Stimulated activated naive CD4-positive, alpha-beta T cell treated with Interleukin-2 at 50 U/mL for 16 hours (primary cell): ENCODE measurements around the gene UNC13C.

ENCODE experiments used
- DNase-seq: peaks from one replicate; lab custom pipeline; 2025; lab: John Stamatoyannopoulos, UW

Gene UNC13C

DNA sequence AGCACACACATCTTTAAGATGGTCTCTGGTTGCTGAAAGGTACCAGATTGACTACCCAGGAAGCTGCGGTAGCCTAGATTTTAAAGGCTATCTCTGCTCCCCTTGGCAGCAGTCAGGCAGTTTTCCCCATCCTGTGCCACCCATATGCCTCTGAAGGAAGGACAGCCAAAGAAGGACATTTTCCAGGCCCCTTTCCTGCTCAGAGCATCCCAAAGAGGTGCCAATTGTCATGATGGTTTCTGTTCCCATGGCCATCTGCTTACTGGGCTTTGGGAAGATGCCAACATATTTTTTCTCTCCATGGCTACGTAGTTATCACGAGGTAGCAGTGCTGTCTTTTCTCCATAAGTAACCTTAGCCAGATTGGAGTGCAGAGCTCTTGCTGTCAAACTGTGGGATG, 39.7 kb downstream of the UNC13C start:
- no peak for DNase-seq

DNA sequence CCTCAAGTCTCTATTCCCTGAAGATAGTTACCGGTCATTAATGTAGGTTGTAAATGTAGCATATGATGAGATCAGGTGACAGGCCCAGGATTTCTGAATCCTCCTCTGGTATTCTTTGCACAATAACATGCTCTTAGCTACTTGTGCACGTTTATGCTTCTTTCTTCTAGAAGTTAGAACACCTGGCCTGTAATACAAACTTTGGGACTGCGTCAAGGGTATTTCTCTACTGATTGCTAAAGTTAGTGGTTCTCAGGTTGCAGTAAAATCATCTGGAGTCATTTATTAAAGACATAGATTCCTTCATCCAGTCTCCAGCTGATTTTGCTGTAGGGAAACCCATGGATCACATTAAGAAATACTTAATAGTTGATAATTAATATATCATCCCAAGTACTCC, 48.0 kb downstream of the UNC13C start:
- no peak for DNase-seq

DNA sequence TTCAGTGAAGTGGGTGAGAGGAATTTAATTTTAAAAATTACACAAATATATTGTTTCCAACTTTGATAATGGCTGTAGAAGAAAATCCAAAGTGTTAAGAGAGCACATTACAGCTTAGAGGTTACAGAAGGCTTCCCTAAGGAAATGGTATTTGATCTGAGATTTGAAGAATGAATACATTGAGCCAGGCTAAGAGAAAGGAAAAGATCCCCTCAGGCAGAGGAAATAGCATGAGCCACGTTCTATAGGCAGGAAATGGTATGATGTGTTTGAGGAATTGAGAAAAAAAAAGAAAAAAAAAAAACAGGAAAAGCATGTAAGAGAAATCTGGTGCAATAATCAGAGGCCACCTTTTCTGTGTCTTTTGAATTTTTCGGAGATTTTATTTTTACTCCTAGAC, 48.6 kb downstream of the UNC13C start:
- DNase-seq = no peak

DNA sequence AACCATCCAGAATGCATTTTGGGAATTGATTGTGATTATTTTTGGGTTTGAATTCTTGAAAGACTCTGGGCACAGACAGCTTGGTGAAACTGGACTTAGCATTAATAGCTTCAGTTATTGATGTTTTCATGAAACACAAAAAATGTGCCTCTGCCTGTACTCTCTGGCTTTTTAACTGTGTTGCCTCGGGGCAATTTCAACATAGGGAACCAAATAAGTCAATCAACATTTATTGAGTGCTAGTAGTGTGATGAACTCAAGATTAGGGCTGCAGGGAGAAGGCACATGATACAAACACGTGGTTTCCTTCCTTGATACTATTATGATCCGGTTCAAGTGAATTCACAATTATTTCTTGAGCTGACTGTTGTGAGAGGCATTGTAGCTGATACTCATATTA, 50.8 kb downstream of the UNC13C start:
- DNase-seq = no peak

DNA sequence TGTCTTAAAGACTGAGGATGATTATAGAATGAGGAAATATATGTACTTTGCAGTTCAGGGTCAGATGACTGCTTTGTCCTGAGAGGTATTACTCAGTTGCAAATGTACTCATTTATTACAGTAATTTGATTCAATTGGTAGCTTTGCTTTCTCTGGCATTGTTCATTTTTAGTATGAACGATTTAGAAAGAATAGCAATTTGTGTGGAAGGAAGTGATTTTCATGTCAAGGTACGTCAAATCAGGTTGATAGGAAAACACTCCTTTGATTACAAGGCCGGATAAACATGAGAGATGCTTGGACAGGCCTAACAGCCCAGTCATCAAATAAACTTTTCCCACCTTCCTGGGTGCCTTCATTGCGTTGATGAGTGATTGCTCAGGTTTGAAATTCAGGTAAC, 53.8 kb downstream of the UNC13C start:
- DNase-seq = no peak

DNA sequence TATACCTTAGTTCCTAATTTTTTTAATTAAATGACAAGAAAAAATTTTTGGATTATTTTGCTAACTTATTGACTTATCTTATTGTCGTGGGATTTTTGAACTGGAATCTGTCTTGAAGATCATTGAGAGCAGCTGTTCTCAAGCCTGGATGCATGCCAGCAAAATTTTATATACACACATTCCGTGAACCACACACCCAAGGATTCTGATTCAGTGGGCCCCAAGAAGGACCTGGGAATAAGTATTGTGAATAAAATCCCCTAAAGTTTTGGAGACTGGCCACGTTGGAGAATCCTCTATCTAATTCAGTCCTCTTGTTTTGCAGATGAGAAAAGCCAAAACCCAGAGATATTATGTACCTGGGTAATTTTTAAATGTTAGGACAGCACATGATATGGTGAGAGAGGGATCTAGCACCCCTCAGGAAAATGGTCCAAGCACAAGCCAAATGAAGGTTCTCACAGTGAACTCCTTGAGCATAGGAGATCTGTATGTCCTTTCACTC, 55.2 kb downstream of the UNC13C start:
- DNase-seq = no peak

DNA sequence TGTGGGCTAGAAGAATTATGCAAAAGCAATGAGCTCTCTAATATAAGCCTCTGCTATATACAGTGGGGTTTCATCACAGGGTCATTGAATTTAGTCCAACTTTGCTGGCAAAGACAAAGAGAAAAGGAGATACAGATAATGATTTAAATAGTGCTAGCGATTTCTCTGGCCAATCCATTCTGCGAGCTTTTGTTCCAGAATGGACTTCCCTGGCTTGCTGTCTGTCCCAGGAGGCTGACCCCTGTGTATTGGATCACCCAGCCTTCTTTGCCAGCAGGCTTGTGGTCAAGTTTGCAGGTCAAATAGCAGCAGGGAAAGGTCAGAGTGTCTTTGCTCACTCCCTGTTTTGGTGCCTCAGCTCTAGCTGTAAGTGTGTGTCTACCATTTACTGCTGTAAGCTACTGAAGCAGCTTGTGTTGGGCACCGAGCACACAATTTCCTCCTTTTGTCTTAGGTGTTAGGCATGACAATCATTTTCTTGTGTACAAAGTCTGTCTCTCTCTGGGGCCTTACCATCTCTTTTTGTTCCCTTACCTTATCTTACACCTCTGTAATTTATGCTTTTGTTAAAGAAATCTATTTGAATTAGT, 55.7 kb downstream of the UNC13C start:
- DNase-seq = no peak

DNA sequence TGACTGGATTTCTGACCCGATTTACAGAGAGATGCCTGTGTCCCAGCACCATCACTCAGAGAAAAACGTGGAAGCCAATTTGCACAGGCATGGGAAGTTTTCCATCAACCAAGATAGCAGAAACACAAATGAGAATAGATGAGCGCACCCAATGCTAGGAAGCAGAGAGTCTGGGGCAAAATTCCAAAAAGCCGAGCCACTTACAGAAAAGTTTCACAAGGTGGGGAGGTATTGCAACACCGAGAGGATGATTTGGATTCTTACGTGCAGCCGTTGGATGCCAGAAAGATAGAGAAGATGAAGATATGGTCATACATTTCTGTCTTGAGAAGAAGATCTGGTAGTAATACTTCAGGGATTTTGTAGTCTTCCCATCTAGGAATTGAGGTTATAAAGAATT, 57.4 kb downstream of the UNC13C start:
- no peak for DNase-seq

DNA sequence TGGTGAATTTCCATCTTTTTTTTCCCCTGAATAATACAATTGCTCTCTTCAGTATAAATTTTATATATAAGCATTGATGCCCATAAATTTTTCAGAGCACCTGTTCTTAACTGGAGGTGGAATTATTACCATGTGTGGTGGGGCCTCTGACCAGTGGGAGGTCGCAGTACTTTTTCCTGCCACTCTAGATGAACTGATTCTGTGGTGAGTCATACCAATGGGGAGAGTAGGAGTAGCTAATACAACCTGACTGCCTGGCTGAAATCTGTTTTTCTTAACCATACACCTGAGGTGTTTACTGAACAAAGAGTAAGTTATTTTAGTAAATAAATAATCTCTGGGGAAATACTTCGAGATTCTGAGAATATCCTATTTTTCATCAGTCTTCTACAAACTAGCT, 67.2 kb downstream of the UNC13C start:
- DNase-seq = no peak

DNA sequence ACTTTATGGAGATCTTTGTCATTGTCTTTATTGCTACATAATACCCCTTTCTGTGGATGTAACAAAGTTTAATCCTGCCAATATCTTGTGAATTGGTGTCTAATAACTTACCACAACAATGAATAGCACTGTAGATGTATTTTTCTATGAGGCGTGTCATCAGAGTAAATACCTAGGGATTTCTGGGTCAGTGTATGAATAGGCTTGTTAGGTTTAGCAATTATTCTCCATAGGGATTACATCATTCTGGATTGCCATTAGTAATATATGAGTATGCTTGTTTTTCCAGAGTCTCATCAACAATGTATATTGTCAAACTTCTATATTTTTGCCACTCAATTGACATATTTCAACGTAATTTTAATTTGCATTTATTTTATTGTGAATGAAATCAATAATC, 67.9 kb downstream of the UNC13C start:
- no peak for DNase-seq

DNA sequence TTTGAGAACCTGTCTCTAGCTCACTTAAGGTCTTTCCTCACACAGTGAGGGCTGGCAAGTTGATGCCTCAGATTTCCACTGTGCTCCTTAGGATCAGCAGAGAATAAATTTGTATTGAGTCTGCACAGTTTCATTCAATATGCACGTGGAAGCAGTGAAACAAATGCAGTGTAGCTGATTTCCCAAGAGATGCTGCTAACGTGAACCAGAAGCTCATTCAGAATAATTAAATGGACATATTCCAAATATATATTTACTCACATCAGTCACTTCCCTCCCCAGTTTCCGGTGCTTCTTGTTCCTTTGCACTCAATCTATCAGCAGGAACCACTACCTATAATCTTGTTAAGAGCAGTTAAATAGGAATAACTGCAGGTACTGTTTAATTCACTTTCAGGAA, 86.1 kb downstream of the UNC13C start:
- no peak for DNase-seq

DNA sequence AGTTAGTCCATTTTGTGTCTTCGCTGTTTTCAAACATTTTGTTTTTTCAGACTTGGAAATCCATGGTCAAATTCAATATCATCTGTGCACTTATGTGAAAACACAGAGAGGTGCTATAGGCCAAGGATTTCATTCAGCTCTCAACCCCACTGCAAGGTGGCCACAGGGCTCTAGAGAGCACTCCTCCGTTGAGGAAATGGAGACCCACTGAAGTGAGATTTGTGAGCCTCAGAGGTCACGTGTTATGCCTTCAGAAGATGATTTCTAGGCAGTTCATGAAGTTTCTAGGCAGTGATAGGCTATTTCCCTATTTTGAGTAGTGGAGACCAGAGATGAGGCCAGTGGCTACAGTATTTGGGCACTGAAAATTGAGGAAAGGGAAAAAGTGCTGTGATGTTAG, 88.2 kb downstream of the UNC13C start:
- DNase-seq = no peak

DNA sequence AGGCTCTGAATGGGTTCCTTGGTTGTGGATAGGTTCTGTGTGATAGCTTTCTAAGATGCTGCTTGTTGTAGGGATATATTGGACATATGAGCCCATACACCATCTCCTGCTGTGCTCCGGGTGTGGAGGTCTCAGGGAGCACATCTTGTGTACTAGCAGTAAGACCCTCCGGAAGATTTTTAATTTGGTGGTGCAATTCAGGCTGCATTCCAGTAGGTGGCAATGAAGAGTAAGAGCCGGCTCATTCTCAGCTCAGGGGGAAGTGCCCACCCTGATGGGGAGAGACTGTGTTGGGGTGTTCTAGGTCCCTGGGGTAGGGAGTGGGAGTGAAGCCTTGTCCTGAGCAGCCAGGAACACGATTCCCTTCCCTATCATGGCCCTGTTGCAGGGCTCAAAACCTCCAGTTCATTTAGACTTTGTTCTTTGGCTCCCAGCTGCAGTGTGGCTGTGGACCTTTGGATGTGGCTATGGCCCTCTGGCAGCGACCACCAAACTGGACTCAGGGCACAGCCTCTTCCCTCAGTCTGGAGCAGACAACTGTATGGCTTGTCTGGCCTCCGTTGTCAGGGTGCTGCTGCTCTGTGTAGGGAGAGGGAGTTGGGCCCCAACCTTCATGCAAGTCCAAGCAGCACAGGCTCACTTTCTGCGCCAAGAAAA, 104.7 kb downstream of the UNC13C start:
- DNase-seq = no peak

DNA sequence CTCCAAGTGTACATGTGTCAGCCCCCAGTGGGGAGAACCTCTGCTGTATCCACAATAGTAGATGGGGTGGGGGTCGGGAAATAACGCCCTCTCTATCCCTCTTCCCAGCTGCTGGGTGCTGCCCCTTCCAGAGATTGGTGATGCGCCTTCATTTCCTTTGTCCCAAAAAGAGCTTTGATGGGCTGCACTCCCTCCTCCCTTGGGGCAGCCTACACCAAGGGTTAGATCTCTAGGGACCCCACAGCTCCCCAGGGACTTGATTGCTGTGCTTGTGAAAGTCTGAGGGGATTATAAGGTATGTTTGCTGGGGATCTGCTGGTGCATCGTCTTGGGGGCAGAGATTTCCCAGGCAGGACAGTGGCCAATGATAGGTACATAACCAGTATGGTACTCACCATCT, 105.3 kb downstream of the UNC13C start:
- no peak for DNase-seq

DNA sequence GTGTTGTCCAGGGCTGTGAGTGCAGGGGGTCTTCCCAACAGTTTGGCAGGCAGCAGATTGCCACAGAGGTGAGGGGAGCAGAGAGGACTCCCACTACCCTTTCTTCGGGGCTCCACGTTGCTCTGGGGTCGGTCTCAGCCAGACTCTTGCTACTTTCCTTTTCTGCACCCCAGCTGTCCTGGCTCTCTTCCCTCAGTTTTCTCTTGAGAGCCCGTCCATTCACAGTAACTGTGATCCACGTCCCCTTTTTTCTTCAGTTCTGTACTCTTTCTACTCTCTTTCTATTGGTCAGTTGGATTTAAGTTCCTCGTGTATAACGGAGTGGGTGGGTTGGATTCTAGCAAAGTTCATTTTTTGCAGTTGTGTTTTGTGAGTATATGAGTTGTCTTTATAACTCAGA, 105.8 kb downstream of the UNC13C start:
- DNase-seq = no peak

DNA sequence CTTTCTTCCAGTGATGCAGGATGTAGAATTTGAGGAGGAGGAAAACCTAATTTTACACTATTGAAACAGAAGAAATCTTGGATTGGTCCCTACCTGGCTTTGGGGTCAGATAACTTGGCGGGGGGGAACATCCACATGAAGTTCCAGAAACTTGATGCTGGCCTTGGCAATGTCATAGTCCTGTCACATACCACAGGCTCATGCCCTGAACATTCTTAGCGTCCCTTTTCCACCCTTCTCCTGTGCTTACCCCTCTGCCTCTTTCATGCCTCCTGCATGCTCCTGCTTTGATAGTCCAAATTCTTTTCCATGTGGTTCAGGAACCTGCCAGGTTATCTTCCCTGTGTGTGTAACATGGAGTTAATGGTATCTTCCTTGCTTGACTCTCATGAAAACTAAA, 110.6 kb downstream of the UNC13C start:
- no peak for DNase-seq

DNA sequence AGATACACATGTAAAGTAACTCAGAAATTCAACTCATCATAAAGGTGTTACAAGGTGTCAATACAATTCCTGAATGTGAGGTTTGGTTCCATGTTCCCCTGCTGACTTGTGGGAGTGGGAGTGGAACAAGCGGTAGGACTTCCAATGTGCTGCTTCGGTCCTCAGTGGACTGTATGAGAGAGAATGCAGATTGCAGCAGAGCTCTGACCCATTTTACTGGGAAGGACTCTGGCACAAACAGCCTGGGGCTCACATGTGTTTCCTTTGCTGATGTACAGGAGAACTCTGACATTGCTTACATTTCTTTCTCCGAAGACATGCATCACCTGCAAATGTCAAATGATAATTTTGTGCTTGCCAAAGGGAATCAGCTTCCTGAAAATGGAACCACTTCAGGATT, 111.5 kb downstream of the UNC13C start:
- DNase-seq = no peak

DNA sequence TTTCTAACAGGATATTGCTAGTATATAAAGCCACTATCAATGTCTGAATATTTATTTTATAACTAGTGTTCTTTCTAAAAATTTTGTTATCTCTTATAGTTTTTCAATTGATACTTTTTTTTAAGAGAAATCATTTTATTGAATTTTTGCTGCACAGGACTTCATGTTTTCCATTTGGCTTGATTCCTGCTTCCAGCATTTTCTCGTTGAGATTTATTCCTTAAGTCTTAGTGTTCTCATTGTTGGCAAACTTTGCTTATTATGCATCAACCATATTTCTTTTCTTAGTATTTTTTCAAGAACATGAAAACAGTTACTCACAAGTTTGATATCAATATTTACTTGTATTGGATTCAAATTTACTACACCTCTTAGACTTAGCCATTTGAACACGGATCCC, 113.4 kb downstream of the UNC13C start:
- no peak for DNase-seq

DNA sequence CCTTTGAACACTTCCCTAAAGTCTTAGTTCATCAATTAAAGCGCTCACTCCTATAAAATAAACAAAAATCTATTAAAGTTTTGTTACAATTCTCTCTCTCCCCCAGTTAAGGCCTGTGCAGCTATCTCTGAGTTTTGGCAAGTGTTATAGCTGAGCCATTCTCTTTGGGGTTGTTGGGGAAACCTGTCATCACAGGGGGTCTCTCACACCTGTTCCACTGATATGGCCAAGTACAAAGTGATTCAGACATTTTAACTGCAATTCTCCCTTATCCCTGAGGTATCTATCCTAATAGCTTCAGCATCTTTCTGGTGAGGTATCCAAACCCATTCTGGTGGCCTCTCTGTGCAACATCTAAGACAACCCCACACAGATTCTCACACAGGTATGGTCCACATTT, 116.4 kb downstream of the UNC13C start:
- DNase-seq = no peak

DNA sequence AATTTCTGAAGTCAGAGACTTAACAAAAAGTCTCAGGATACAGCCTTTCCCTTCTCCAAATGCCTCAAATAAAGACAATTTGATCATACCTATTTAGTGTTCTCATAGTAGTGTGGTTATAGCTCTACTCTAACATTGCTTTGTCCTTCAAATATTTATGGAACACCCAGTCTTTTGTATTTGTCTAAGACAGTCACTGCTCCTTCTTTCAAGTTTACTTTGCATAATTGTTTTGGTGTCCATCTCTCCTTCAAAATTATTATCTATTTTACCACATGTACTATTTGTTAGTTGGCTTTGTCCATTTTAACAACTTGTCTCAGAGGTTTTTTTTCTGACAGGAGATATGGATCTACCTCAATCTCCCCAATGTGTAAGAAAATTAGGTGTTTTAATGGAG, 118.8 kb downstream of the UNC13C start:
- DNase-seq = no peak

DNA sequence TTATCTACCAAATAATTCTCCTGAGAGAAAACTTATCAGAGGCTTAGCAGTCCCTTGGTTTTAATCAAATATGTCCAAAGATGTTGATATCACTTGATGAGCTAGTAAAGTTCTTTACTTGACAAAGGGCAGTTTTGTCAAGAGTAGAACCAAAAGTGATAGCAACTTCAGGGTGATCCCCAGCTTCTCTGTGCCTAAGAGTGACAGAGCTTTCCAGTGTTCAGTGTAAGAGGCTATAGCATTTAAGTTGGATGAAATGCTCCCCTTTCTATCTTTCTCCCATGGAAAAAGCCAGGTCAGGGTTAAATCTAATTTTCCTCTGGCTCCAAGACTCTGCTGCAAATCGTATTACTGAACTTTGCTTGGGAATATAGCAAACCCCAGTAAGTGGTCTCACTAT, 120.8 kb downstream of the UNC13C start:
- DNase-seq = no peak

DNA sequence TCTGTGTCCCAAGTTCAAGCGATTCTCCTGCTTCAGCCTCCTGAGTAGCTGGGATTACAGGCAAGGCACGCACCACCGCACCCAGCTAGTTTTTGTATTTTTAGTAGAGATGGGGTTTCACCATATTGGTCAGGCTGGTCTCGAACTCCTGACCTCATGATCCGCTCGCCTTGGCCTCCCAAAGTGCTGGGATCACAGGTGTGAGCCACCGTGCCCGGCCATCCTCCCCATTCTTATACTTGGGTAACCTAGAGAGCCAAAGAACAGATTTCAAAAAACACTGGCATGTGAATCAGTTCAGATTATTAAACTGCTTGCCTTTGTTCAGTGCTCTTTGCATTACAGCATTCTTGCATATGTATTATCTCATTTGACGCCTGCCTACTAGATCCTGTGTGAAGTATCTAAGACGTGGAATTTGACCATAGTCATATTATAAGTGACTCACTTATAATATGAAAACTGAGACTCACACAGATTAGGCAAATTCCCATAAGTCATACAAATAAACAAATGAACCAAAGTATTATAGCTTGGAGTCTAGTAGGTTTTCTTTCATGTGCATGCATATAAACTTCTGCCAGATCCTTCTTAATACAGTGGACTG, 123.5 kb downstream of the UNC13C start:
- DNase-seq = no peak

DNA sequence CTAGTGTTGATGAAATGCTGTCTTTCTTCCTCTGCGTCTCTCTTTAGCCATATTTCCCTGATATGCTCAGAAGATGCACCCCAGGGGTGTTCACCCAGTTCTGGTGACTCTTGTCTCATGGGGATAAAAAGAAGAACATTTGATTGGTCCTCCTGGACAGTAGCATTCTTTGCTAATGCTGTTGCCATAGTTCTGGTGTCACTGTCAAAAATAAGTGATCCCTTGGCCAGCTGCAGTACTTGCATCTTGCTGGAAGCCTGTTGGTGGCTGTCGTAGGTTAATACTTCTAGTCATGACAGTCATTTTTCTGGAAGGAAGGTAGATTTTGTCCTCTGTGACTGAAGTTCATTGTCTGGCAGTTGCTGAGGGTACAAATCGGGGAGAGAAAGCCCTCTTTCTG, 124.5 kb downstream of the UNC13C start:
- no peak for DNase-seq

DNA sequence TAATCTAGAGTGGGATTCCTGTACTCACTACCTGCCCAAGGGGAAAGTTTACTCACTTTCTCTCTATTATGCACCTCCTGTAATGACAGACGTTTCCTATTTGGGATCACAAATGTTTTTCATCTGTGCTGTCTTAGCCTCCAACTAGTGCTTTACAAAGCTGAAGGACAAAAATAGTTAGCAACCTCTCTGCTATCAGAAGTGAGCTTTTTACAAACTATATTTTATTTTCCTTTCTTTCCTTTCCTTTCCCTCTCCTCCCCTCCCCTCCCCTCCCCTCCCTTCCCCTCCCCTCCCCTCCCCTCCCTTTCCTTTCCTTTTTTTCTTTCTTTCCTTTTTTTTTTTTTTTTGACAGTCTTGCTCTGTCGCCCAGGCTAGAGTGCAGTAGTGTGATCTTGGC, 130.8 kb downstream of the UNC13C start:
- DNase-seq = no peak
